ENCODE results near the gene CPXM2.

Gene CPXM2

DNA sequence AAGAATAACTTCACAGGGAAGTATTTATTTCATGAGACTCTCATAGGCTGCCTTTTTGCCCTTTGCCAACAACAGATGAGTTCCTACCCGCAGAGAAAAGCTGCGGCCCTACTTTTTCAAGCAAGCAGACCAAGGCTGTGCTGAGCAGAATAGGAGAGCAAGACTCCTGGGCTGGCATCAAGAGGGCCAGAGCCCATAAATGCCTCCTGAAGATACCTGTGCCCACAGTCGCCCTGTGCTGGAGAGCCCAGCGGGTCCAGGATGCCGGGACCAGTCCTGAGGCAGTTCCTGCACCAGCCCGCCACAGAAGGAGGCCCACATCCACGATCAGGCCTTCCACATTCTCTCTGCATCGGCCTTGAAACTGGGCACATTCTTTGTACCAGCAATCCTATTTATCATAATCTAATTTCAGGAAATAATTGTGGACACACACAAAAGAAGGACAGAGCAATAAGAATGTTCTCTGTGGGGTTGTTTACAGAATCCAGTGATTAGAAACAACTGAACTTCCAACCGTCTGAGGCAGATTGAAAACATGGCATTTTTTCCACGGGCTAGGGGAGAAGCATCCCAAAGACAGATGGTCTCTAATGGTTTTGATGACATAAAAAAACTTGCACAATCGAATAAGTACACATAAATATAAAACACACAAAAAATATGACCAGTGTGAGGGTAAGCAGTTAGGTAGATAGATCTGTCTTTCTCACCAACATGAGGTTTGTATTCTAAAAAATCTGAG is 95.6 kb downstream of the CPXM2 start:
- Histone ChIP-seq H3K9ac (ENCODE audit: low read depth, low read length) (no peak overlapping the region), H3K36me3 (ENCODE audit: insufficient read depth, low read length) (no peaks in the 10 kb centered on the region), H3K4me1 (ENCODE audit: insufficient read depth, low read length) (peaks cover 16% of the 10 kb centered on the region), H3K9me3 (ENCODE audit: insufficient read depth, low read depth, low read length) (0 out of 2 replicates have a peak, but pooled peaks cover 6% of the 10 kb centered on the region), H3K4me3 (ENCODE audit: low read length) (no peak overlapping the region), H3K27me3 (ENCODE audit: insufficient read depth, low read length) (no peaks in the 10 kb centered on the region), H3K27ac (ENCODE audit: low read depth, low read length) (no peak overlapping the region)
- 94% methylated on average over 10 of the region's 11 CpGs for WGBS

DNA sequence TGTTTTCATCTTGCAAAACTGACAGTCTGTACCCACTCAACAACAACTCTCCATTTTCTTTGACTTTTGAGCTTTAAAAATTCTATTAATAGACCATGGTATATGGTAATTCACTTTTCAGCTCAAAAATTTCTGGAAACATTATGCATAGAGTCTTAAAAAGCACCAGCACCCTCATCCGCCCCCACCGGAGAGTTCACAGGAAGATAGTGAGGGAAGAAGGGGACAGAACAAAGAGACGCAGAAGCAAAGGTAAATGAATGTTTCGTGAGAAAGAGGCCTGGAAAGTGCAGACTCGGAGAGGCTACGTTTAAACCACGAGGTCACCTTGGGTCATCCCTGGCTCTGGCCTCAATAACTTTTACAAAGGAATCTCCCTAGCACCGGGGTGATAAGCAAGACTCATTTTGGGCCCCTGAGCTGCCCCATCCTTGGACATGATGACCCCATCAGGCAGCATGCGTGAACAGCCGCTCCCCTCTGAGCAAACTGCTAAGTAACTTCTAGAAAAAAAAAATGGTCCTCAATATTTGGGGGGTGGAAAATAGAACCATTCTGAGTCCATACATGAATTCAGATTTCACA is 96.3 kb downstream of the CPXM2 start:
- 87% methylated on average over 10 of the region's 10 CpGs for WGBS
- no peaks in the 10 kb centered on the region for H3K27me3 ChIP-seq (ENCODE audit: insufficient read depth, low read length)
- no peak overlapping the region for H3K4me3 ChIP-seq (ENCODE audit: low read length)
- peaks cover 14% of the 10 kb centered on the region for H3K4me1 ChIP-seq (ENCODE audit: insufficient read depth, low read length)
- 0 out of 2 replicates have a peak, but pooled peaks cover 6% of the 10 kb centered on the region for H3K9me3 ChIP-seq (ENCODE audit: insufficient read depth, low read depth, low read length)
- H3K27ac ChIP-seq (ENCODE audit: low read depth, low read length) = no peak overlapping the region
- H3K36me3 ChIP-seq (ENCODE audit: insufficient read depth, low read length) = no peaks in the 10 kb centered on the region
- no peak overlapping the region for H3K9ac ChIP-seq (ENCODE audit: low read depth, low read length)

DNA sequence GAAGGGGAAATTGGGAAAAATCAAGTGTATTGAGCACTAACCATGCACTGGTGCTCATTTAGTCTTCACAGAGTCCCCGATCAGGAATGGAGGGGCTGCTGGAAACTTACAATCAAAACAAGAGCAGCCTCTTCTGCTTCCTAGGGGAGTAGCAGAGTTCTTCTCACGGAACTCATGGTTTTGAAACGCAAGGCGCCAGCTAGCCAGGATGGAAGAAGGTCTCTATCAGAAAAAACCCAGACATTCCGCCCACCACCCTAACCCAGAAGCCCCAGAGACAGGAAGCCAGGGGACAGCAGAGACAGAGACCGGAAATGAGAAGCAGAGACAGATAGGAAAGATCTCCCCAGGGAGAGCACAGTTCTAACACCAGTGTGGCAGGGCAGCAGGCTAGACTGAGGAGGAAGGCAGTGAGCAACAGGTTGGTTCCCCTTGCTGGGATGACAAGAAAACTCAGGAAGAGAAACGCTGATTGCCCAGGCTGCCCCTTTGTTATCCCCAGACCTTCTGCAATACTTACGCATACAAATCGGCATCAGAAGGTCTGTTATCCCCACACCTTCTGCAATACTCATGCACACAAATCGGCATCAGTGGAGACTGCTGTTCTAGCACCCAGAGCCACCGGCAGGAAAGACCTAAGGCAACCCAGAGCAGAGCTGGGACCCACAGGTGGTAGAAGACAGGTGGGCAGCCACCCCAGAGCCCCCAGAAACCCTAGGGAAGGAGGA is 99.2 kb downstream of the CPXM2 start:
- Histone ChIP-seq H3K4me1 (ENCODE audit: insufficient read depth, low read length) (no peaks in the 10 kb centered on the region), H3K27ac (ENCODE audit: low read depth, low read length) (no peak overlapping the region), H3K27me3 (ENCODE audit: insufficient read depth, low read length) (no peaks in the 10 kb centered on the region), H3K9me3 (ENCODE audit: insufficient read depth, low read depth, low read length) (0 out of 2 replicates have a peak, but pooled peaks cover 6% of the 10 kb centered on the region), H3K9ac (ENCODE audit: low read depth, low read length) (no peak overlapping the region), H3K36me3 (ENCODE audit: insufficient read depth, low read length) (no peaks in the 10 kb centered on the region), H3K4me3 (ENCODE audit: low read length) (no peak overlapping the region)
- WGBS = 88% methylated on average over 11 of the region's 11 CpGs

DNA sequence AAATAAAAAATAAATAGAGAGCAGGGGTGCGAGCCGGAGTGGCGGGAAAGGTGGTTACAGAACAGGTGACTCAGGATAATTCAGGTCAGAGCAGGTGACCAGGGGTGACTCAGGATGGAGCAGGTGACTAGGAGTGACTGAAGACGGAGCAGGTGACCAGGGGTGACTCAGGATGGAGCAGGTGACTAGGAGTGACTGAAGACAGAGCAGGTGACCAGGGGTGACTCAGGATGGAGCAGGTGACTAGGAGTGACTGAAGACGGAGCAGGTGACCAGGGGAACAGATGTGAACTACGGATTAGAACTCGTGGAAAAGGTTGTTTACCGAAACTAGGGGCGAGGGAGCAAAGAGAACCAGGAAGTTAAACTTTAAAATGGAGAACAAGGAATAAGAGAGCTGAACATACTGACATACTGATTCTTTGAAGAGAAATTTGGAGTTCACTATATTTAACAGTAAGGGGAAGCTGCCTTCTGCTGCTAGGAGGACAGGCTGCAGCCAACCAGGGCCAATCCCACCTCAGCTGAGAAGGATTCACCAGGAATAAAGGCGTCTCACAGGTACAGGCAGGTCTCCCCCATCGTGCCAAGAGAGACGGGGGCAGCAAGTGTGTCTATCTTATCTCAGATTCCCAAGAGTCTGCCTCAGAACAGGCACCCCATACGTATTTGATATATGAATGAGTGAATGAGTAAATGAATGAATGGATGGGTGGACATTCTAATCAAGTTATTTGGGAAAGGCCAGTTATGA is 101.3 kb downstream of the CPXM2 start:
- 95% methylated on average over 13 of the region's 13 CpGs for WGBS

DNA sequence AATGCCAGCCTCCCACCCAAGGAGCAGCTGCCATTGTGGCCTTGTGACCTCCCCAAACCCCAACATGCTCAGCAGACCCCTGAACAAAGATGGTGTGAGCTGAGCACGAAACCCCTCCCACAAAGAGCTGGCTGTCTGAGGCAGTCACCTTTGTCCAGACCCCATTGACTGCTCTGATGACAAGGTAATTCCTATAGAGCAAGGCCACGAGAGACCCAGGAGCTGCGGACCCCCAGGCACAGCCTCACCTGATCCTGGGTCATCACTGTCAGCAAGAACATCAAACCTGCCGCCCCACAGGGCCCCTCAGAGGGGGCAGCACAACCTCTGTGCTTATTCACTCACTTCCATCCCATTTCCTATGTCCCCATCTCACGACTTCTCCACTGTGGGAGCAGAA is 102.6 kb downstream of the CPXM2 start:
- 91% methylated on average over 5 of the region's 5 CpGs for WGBS
- peaks cover under 1% of the 10 kb centered on the region for H3K4me1 ChIP-seq (ENCODE audit: insufficient read depth, low read length)
- no peaks in the 10 kb centered on the region for H3K36me3 ChIP-seq (ENCODE audit: insufficient read depth, low read length)
- H3K9ac ChIP-seq (ENCODE audit: low read depth, low read length) = no peak overlapping the region
- no peak overlapping the region for H3K4me3 ChIP-seq (ENCODE audit: low read length)
- no peak overlapping the region for H3K27ac ChIP-seq (ENCODE audit: low read depth, low read length)
- H3K9me3 ChIP-seq (ENCODE audit: insufficient read depth, low read depth, low read length) = 0 out of 2 replicates have a peak, but pooled peaks cover 6% of the 10 kb centered on the region
- peaks cover under 1% of the 10 kb centered on the region; the same call in 1 of the 2 replicates for H3K27me3 ChIP-seq (ENCODE audit: insufficient read depth, low read length)

More for the DNA sequence above, 101.3 kb downstream of the CPXM2 start:
- Histone ChIP-seq H3K27me3 (ENCODE audit: insufficient read depth, low read length) (no peaks in the 10 kb centered on the region), H3K27ac (ENCODE audit: low read depth, low read length) (no peak overlapping the region), H3K9me3 (ENCODE audit: insufficient read depth, low read depth, low read length) (0 out of 2 replicates have a peak, but pooled peaks cover 6% of the 10 kb centered on the region), H3K4me1 (ENCODE audit: insufficient read depth, low read length) (no peaks in the 10 kb centered on the region), H3K36me3 (ENCODE audit: insufficient read depth, low read length) (no peaks in the 10 kb centered on the region), H3K4me3 (ENCODE audit: low read length) (no peak overlapping the region), H3K9ac (ENCODE audit: low read depth, low read length) (no peak overlapping the region)

DNA sequence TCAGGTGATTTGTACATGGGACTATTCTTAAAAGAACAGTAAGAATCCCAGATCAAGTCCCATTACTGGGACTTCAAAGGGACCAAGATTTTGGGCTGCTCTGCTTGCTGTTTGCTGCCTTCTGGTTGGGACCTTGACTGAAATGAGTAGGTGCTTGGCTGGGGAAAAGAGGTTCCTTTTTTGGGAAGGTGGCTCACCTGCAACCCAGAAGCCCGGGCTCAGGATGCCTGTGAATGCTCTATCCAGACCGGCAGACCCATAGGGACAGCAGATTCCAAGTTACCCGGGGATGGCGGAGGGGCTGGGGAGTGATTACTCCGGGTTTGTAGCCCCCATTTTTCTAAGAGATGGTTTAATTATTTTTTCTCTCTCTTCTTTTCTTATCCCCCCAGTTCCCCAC is 104.0 kb downstream of the CPXM2 start:
- peaks cover 10% of the 10 kb centered on the region for H3K4me1 ChIP-seq (ENCODE audit: insufficient read depth, low read length)
- H3K9me3 ChIP-seq (ENCODE audit: insufficient read depth, low read depth, low read length) = 0 out of 2 replicates have a peak, but pooled peaks cover 6% of the 10 kb centered on the region
- no peak overlapping the region for H3K27ac ChIP-seq (ENCODE audit: low read depth, low read length)
- H3K9ac ChIP-seq (ENCODE audit: low read depth, low read length) = no peak overlapping the region
- peaks cover 4% of the 10 kb centered on the region; the same call in 1 of the 2 replicates for H3K27me3 ChIP-seq (ENCODE audit: insufficient read depth, low read length)
- H3K4me3 ChIP-seq (ENCODE audit: low read length) = no peak overlapping the region
- no peaks in the 10 kb centered on the region for H3K36me3 ChIP-seq (ENCODE audit: insufficient read depth, low read length)
- 85% methylated on average over 4 of the region's 5 CpGs for WGBS

DNA sequence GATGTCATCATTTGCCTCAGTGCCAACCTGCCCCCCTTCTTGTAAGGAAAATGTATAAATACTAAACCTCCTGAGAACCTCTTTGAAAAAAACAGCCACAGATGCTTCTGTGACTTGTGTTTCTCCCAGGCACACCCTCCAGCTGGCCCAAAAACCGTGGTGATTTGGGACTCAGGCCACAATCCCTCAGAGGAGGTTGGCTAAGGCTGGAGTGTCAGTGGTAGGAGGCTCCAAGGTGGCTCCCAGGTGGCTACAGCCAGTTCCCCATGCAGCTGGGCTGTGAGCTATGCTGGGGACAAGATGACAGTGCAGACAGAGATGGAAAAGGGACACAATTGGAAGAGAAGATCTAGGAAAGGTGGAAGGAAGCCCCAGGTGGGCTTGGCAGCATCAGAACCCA is 104.7 kb downstream of the CPXM2 start:
- Histone ChIP-seq H3K27ac (ENCODE audit: low read depth, low read length) (no peak overlapping the region), H3K27me3 (ENCODE audit: insufficient read depth, low read length) (peaks cover 4% of the 10 kb centered on the region; the same call in 1 of the 2 replicates)

DNA sequence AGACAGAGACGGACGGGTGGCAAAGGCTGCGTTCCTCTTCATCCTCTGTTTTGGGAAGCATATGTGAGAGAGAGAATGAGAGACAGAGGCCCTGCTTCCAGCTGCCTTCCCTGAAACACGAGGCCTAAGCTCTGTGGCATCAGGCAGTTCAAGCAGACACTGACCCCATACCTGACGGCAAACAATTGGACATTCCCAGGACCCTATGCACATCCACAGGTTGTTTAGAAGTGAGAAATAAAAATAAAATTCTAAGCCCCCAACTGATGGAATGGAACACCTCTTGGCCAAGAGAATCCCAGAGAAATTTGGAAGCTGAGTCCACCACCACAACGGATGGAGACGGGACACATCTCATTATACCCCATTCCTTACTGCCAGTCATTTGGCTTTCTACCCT is 105.3 kb downstream of the CPXM2 start:
- H3K9ac ChIP-seq (ENCODE audit: low read depth, low read length) = no peak overlapping the region
- 0 out of 2 replicates have a peak, but pooled peaks cover 2% of the 10 kb centered on the region for H3K9me3 ChIP-seq (ENCODE audit: insufficient read depth, low read depth, low read length)
- H3K4me3 ChIP-seq (ENCODE audit: low read length) = no peak overlapping the region
- no peak overlapping the region for H3K27ac ChIP-seq (ENCODE audit: low read depth, low read length)
- peaks cover 22% of the 10 kb centered on the region for H3K4me1 ChIP-seq (ENCODE audit: insufficient read depth, low read length)
- no peaks in the 10 kb centered on the region for H3K36me3 ChIP-seq (ENCODE audit: insufficient read depth, low read length)
- H3K27me3 ChIP-seq (ENCODE audit: insufficient read depth, low read length) = peaks cover 7% of the 10 kb centered on the region; the same call in 1 of the 2 replicates
- WGBS = 95% methylated on average over 7 of the region's 7 CpGs

More for the DNA sequence above, 104.7 kb downstream of the CPXM2 start:
- H3K36me3 ChIP-seq (ENCODE audit: insufficient read depth, low read length) = no peaks in the 10 kb centered on the region
- H3K4me3 ChIP-seq (ENCODE audit: low read length) = no peak overlapping the region
- 85% methylated on average over 1 of the region's 1 CpG for WGBS
- H3K9ac ChIP-seq (ENCODE audit: low read depth, low read length) = no peak overlapping the region
- H3K9me3 ChIP-seq (ENCODE audit: insufficient read depth, low read depth, low read length) = 0 out of 2 replicates have a peak, but pooled peaks cover 6% of the 10 kb centered on the region
- peaks cover 16% of the 10 kb centered on the region for H3K4me1 ChIP-seq (ENCODE audit: insufficient read depth, low read length)

DNA sequence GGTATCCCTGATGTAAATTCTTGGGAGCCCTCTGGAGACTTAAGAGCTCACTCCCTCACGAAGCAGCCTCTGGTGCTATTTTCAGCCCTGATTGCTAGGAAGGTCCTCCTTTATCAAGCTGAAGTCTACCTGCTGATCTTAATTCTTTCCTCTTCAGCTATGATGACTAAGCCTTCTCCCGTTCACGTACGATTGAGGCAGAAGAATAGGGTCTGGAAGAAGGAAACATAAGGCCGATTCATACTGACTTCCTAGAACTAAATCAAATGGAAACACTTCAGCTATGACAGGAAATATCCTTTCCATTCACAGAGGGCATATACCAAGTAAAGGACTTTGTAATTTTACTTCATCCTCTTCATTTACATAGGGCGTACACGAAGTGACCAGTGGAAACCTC is 107.0 kb downstream of the CPXM2 start:
- H3K4me1 ChIP-seq (ENCODE audit: insufficient read depth, low read length) = peaks cover 23% of the 10 kb centered on the region
- H3K4me3 ChIP-seq (ENCODE audit: low read length) = no peak overlapping the region
- no peak overlapping the region for H3K9ac ChIP-seq (ENCODE audit: low read depth, low read length)
- no peak overlapping the region for H3K27ac ChIP-seq (ENCODE audit: low read depth, low read length)
- WGBS = 93% methylated on average over 7 of the region's 7 CpGs
- H3K9me3 ChIP-seq (ENCODE audit: insufficient read depth, low read depth, low read length) = no peaks in the 10 kb centered on the region
- H3K36me3 ChIP-seq (ENCODE audit: insufficient read depth, low read length) = no peaks in the 10 kb centered on the region
- H3K27me3 ChIP-seq (ENCODE audit: insufficient read depth, low read length) = peaks cover 15% of the 10 kb centered on the region; the same call in 1 of the 2 replicates

DNA sequence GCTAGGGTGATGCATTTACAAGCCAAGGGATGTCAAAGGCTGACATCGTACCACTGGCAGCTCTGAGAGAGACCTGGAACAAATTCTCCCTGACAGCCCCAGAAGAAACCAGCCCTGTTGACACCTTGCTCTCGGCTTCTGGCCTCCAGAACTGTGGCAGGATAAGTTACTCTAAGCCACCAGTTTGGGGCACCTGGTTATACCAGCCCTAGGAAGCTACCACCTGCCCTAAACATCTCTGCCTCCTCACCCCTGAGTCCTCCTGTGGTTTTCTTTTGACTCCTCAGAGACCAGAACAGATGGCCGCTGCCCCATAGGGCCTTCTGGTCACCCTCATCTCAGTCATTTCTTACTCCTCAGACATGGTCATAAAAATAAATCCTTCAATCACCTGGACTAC is 107.4 kb downstream of the CPXM2 start:
- WGBS = 87% methylated on average over 3 of the region's 3 CpGs
- H3K4me1 ChIP-seq (ENCODE audit: insufficient read depth, low read length) = peaks cover 26% of the 10 kb centered on the region

More for the DNA sequence above, 107.4 kb downstream of the CPXM2 start:
- H3K27me3 ChIP-seq (ENCODE audit: insufficient read depth, low read length) = peaks cover 15% of the 10 kb centered on the region; the same call in 1 of the 2 replicates
- no peak overlapping the region for H3K4me3 ChIP-seq (ENCODE audit: low read length)
- no peaks in the 10 kb centered on the region for H3K9me3 ChIP-seq (ENCODE audit: insufficient read depth, low read depth, low read length)
- no peaks in the 10 kb centered on the region for H3K36me3 ChIP-seq (ENCODE audit: insufficient read depth, low read length)
- no peak overlapping the region for H3K27ac ChIP-seq (ENCODE audit: low read depth, low read length)
- no peak overlapping the region for H3K9ac ChIP-seq (ENCODE audit: low read depth, low read length)

Data from HUES64 (cell line).